Measurements from ENCODE around the gene ADGRE3. TPM values are rescaled to one million over a fixed set of nuclear protein-coding genes. Genes with fewer than 3 reads are reported as not detected.
A peak's percentile ranks its signal among the peaks of the same experiment; 100 is the strongest.

The ADGRE3 gene
- total RNA-seq: under 1 TPM in 1 of 2 donors, not detected in 1; 0.23 TPM
- long read RNA-seq, donor 1, partial matches to known transcripts: 0 of 1 reads
- long read RNA-seq, donor 1, other reads (novel, unspliced or antisense): 1 of 1 reads
- long read RNA-seq, donor 2: 0 reads

- intact Hi-C loops (cut with DNase I): no loop called here
These were observed at the start of gene ADGRE3 for GRCh38 chr19:14674764-14675163. ADGRE3 (minus strand) TSS chr19:14674844; CDS start chr19:14674770, 74 bp downstream.

GRCh38 chr19:14722127-14722526 lies 47.5 kb upstream of the ADGRE3 start:
- no peak for DNase-seq (ENCODE audit: low spot score)
- intact Hi-C loops (cut with DNase I): no loop called here

More at GRCh38 chr19:14674764-14675163, at the start of gene ADGRE3:
- no peak for DNase-seq (ENCODE audit: low spot score)

- intact Hi-C loops (cut with DNase I): no loop called here
- no peak for DNase-seq (ENCODE audit: low spot score)
These were observed 44.5 kb upstream of the ADGRE3 start for GRCh38 chr19:14719162-14719561.

- intact Hi-C loops (cut with DNase I): no loop called here
- DNase-seq (ENCODE audit: low spot score): no peak
These were observed 44.0 kb upstream of the ADGRE3 start for GRCh38 chr19:14718522-14719116.

GRCh38 chr19:14715841-14716240 lies 41.2 kb upstream of the ADGRE3 start:
- no peak for DNase-seq (ENCODE audit: low spot score)
- intact Hi-C loops (cut with DNase I): no loop called here

- DNase-seq (ENCODE audit: low spot score): no peak
- intact Hi-C loops (cut with DNase I): no loop called here
These were observed 29.8 kb upstream of the ADGRE3 start for GRCh38 chr19:14704450-14704849.

- peak; percentile 19 for DNase-seq (ENCODE audit: low spot score)
- intact Hi-C loops (cut with DNase I): no loop called here
These were observed 29.2 kb upstream of the ADGRE3 start for GRCh38 chr19:14703833-14704232.

GRCh38 chr19:14700711-14701375 lies 26.2 kb upstream of the ADGRE3 start:
- intact Hi-C loops (cut with DNase I): no loop called here

GRCh38 chr19:14699641-14700040 lies 25.0 kb upstream of the ADGRE3 start:
- DNase-seq (ENCODE audit: low spot score): no peak
- intact Hi-C loops (cut with DNase I): no loop called here

More at GRCh38 chr19:14700711-14701375, 26.2 kb upstream of the ADGRE3 start:
- no peak for DNase-seq (ENCODE audit: low spot score)

GRCh38 chr19:14695471-14695870 lies 20.8 kb upstream of the ADGRE3 start:
- peak; percentile 24 for DNase-seq (ENCODE audit: low spot score)

GRCh38 chr19:14694641-14695266 lies 20.1 kb upstream of the ADGRE3 start:
- intact Hi-C loops (cut with DNase I): no loop called here
- DNase-seq (ENCODE audit: low spot score): no peak

More at GRCh38 chr19:14695471-14695870, 20.8 kb upstream of the ADGRE3 start:
- intact Hi-C loops (cut with DNase I): no loop called here

- intact Hi-C loops (cut with DNase I): loop anchor here in 1 of 2 donors (5.0 kb wide), 1 partner anchor 123 kb away; no protein-coding TSS in a partner anchor
- peak; percentile 98 for DNase-seq (ENCODE audit: low spot score)
These were observed 15.2 kb upstream of the ADGRE3 start, which contains the start of gene ZNF333 for GRCh38 chr19:14689598-14690503. ZNF333 (plus strand) TSS chr19:14690048; CDS start chr19:14693492, 3,444 bp downstream.

- intact Hi-C loops (cut with DNase I): loop anchor here in 1 of 2 donors (5.0 kb wide), 1 partner anchor 119 kb away; no protein-coding TSS in a partner anchor
- no peak for DNase-seq (ENCODE audit: low spot score)
These were observed 11.8 kb upstream of the ADGRE3 start for GRCh38 chr19:14686411-14686810.

- intact Hi-C loops (cut with DNase I): no loop called here
- DNase-seq (ENCODE audit: low spot score): no peak
These were observed 8.8 kb upstream of the ADGRE3 start for GRCh38 chr19:14683439-14683838.

- DNase-seq (ENCODE audit: low spot score): no peak
- intact Hi-C loops (cut with DNase I): no loop called here
These were observed 7.4 kb upstream of the ADGRE3 start for GRCh38 chr19:14682084-14682483.

GRCh38 chr19:14678199-14678598 lies 3.6 kb upstream of the ADGRE3 start:
- DNase-seq (ENCODE audit: low spot score): no peak
- intact Hi-C loops (cut with DNase I): no loop called here

GRCh38 chr19:14677464-14677863 lies 2.8 kb upstream of the ADGRE3 start:
- no peak for DNase-seq (ENCODE audit: low spot score)
- intact Hi-C loops (cut with DNase I): no loop called here

GRCh38 chr19:14676762-14677161 lies 2.1 kb upstream of the ADGRE3 start:
- intact Hi-C loops (cut with DNase I): no loop called here
- DNase-seq (ENCODE audit: low spot score): no peak

GRCh38 chr19:14673088-14673487 lies 1.6 kb downstream of the ADGRE3 start:
- no peak for DNase-seq (ENCODE audit: low spot score)
- intact Hi-C loops (cut with DNase I): no loop called here
